Activated naive CD8-positive, alpha-beta T cell treated with anti-CD3 and anti-CD28 coated beads, Interleukin-2, amount 50 U/mL, for 16 hours (primary cell): ENCODE data around the gene RAB8B.

Experiments used
- DNase-seq: peaks from one replicate; pipeline ENCODE4 v3.0.0-alpha.2; 2020; ENCODE audit warnings: low read depth, low spot score

The RAB8B gene

GRCh38 chr15:63188926-63189871, at the start of gene RAB8B:
Gene RAB8B, plus strand, starts transcription at chr15:63189606. Its CDS starts 19 bp downstream, at chr15:63189625.
- DNase-seq, result peak; percentile 99

- DNase-seq, result no peak
Observed at GRCh38 chr15:63140936-63141335, 48.5 kb upstream of the RAB8B start.

- DNase-seq, result no peak
Observed at GRCh38 chr15:63145426-63145825, 44.0 kb upstream of the RAB8B start.

GRCh38 chr15:63146684-63147083, 42.7 kb upstream of the RAB8B start:
- no peak for DNase-seq

GRCh38 chr15:63151665-63152064, 37.7 kb upstream of the RAB8B start:
- DNase-seq, result no peak

- no peak for DNase-seq
Observed at GRCh38 chr15:63155486-63155885, 33.9 kb upstream of the RAB8B start.

GRCh38 chr15:63156086-63156710, 33.2 kb upstream of the RAB8B start:
- no peak for DNase-seq

GRCh38 chr15:63156755-63157117, 32.7 kb upstream of the RAB8B start:
- DNase-seq, result no peak

GRCh38 chr15:63157118-63157843, 32.1 kb upstream of the RAB8B start, which contains the start of gene RPS27L:
Gene RPS27L, minus strand, starts transcription at chr15:63157477. Its CDS starts 72 bp downstream, at chr15:63157405.
- peak; percentile 76 for DNase-seq

GRCh38 chr15:63157891-63158431, 31.4 kb upstream of the RAB8B start:
- no peak for DNase-seq

GRCh38 chr15:63160638-63161037, 28.8 kb upstream of the RAB8B start:
- no peak for DNase-seq

- DNase-seq, result no peak
Observed at GRCh38 chr15:63163217-63163616, 26.2 kb upstream of the RAB8B start.

GRCh38 chr15:63165166-63165859, 24.1 kb upstream of the RAB8B start:
- no peak for DNase-seq

GRCh38 chr15:63166219-63166618, 23.2 kb upstream of the RAB8B start:
- no peak for DNase-seq

- no peak for DNase-seq
Observed at GRCh38 chr15:63169788-63170187, 19.6 kb upstream of the RAB8B start.

GRCh38 chr15:63172376-63172775, 17.0 kb upstream of the RAB8B start:
- no peak for DNase-seq

- DNase-seq, result no peak
Observed at GRCh38 chr15:63172851-63173451, 16.5 kb upstream of the RAB8B start.

GRCh38 chr15:63176302-63176701, 13.1 kb upstream of the RAB8B start:
- DNase-seq, result no peak

- no peak for DNase-seq
Observed at GRCh38 chr15:63178034-63178433, 11.4 kb upstream of the RAB8B start.

GRCh38 chr15:63180746-63181145, 8.7 kb upstream of the RAB8B start:
- no peak for DNase-seq

- DNase-seq, result no peak
Observed at GRCh38 chr15:63181648-63182047, 7.8 kb upstream of the RAB8B start.
